ENCODE data around the gene POLDIP2. TPM values are rescaled to one million over a fixed set of nuclear protein-coding genes. Genes with fewer than 3 reads are reported as not detected.
A peak's percentile ranks its signal among the peaks of the same experiment; 100 is the strongest.

Gene POLDIP2
- total and polyA plus RNA-seq, 9 donors = 37.4 to 110 (median 59.6) TPM

GRCh38 chr17:28334666-28335200 lies 22.6 kb downstream of the POLDIP2 start:
- DNase-seq = no peak
- peak overlapping the region in 1 of 2 donors; percentile 73 for H3K27ac ChIP-seq
- intact Hi-C loops (cut with DNase I) = loop anchor here in 2 of 4 donors (5.0 kb wide), 1 partner anchor 618 kb away; the partner anchor contains the start of gene PHF12 (in 2 of the 2)
- H3K4me3 ChIP-seq = peak overlapping the region; percentile 94
- no peaks in the 10 kb centered on the region for H3K9me3 ChIP-seq
- no peaks in the 10 kb centered on the region for H3K27me3 ChIP-seq
- WGBS, 3 donors = 3 to 5% (median 4%) methylated on average over 18 of the region's 18 CpGs
- no peak for TF ChIP-seq EP300 (IDR thresholded peaks at IDR 0.05)
- TF ChIP-seq CTCF (IDR thresholded peaks at IDR 0.05) = no peak
- no peak for TF ChIP-seq POLR2A (IDR thresholded peaks at IDR 0.05)
- peaks cover 5% of the 10 kb centered on the region for H3K4me1 ChIP-seq (ENCODE audit: insufficient read depth)
- H3K36me3 ChIP-seq = no peaks in the 10 kb centered on the region

- no peak overlapping the region for H3K27ac ChIP-seq
- 45 to 54% (median 47%) methylated on average over 6 of the region's 6 CpGs for WGBS, 3 donors
- no peak for DNase-seq
- H3K36me3 ChIP-seq = no peaks in the 10 kb centered on the region
- no peak for TF ChIP-seq EP300 (IDR thresholded peaks at IDR 0.05)
- no peak for TF ChIP-seq POLR2A (IDR thresholded peaks at IDR 0.05)
- no peak for TF ChIP-seq CTCF (IDR thresholded peaks at IDR 0.05)
- intact Hi-C loops (cut with DNase I) = no loop called here
- peaks cover 5% of the 10 kb centered on the region for H3K4me1 ChIP-seq (ENCODE audit: insufficient read depth)
- H3K9me3 ChIP-seq = no peaks in the 10 kb centered on the region
- H3K27me3 ChIP-seq = no peaks in the 10 kb centered on the region
- peak overlapping the region; percentile 94 for H3K4me3 ChIP-seq
Measured at GRCh38 chr17:28334171-28334570, 23.2 kb downstream of the POLDIP2 start.

- Histone ChIP-seq H3K36me3 (no peaks in the 10 kb centered on the region), H3K4me3 (no peak overlapping the region), H3K27ac (no peak overlapping the region), H3K27me3 (no peaks in the 10 kb centered on the region), H3K4me1 (ENCODE audit: insufficient read depth) (peaks cover 5% of the 10 kb centered on the region), H3K9me3 (no peaks in the 10 kb centered on the region)
- WGBS, 3 donors = 40 to 58% (median 44%) methylated on average over 1 of the region's 1 CpG
- no peak for DNase-seq
- TF ChIP-seq CTCF (IDR thresholded peaks at IDR 0.05) = no peak
- no peak for TF ChIP-seq POLR2A (IDR thresholded peaks at IDR 0.05)
- no peak for TF ChIP-seq EP300 (IDR thresholded peaks at IDR 0.05)
- intact Hi-C loops (cut with DNase I) = no loop called here
Measured at GRCh38 chr17:28333083-28333746, 24.1 kb downstream of the POLDIP2 start.

- TF ChIP-seq CTCF (IDR thresholded peaks at IDR 0.05) (no peak), EP300 (IDR thresholded peaks at IDR 0.05) (no peak), POLR2A (IDR thresholded peaks at IDR 0.05) (no peak)
- H3K4me1 ChIP-seq (ENCODE audit: insufficient read depth) = peaks cover 5% of the 10 kb centered on the region
- no peaks in the 10 kb centered on the region for H3K9me3 ChIP-seq
- no peaks in the 10 kb centered on the region for H3K27me3 ChIP-seq
- no peaks in the 10 kb centered on the region for H3K36me3 ChIP-seq
- H3K4me3 ChIP-seq = no peak overlapping the region
- 84 to 89% (median 89%) methylated on average over 6 of the region's 6 CpGs for WGBS, 3 donors
- H3K27ac ChIP-seq = no peak overlapping the region
- peak in 1 of 5 donors; percentile 4 for DNase-seq
- intact Hi-C loops (cut with DNase I) = no loop called here
Measured at GRCh38 chr17:28331891-28332420, 25.4 kb downstream of the POLDIP2 start.

All from ovary (tissue), 9 donors.